NB4 (cell line): ENCODE results near the gene MFGE8.

ENCODE experiments used
- CTCF ChIP-seq: IDR thresholded peaks from one replicate; pipeline ENCODE4 v1.5.1; 2012; ENCODE audit warnings: low read depth, low read length
- MYC ChIP-seq: IDR thresholded peaks from 2 replicates; pipeline ENCODE4 v1.6.1; 2011; ENCODE audit warnings: low read depth, low read length
- POLR2A ChIP-seq: IDR thresholded peaks from 2 replicates; pipeline ENCODE4 v1.6.1; 2011; ENCODE audit warnings: mild to moderate bottlenecking; ENCODE audit not compliant: insufficient read length; ENCODE audit errors: extremely low read depth

- TF ChIP-seq POLR2A = no peak
- no peak for TF ChIP-seq CTCF
- no peak for TF ChIP-seq MYC
Observed at GRCh38 chr15:88873786-88874185, 39.4 kb downstream of the MFGE8 start.
